WI38 (cell line): Measurements from ENCODE around the gene FER.

Source experiments
- H3K4me3 ChIP-seq: 2 replicates; pipeline ENCODE4 v1.5.1; 2011; ENCODE audit warnings: low read depth, mild to moderate bottlenecking, control low read depth, low read length
- CTCF ChIP-seq: IDR thresholded peaks from 2 replicates; pipeline ENCODE4 v1.5.1; 2012; ENCODE audit warnings: low read depth, mild to moderate bottlenecking, control low read depth, low read length

FER gene

GRCh38 chr5:109191153-109191558 is 443.5 kb downstream of the FER start:
- no peak overlapping the region for H3K4me3 ChIP-seq
- TF ChIP-seq CTCF = no peak

GRCh38 chr5:109192027-109192426 is 444.3 kb downstream of the FER start:
- no peak for TF ChIP-seq CTCF

GRCh38 chr5:109192555-109193281 is 445.0 kb downstream of the FER start:
- no peak overlapping the region for H3K4me3 ChIP-seq
- TF ChIP-seq CTCF = no peak

More at GRCh38 chr5:109192027-109192426, 444.3 kb downstream of the FER start:
- no peak overlapping the region for H3K4me3 ChIP-seq

GRCh38 chr5:109195667-109196066 is 448.0 kb downstream of the FER start:
- no peak overlapping the region for H3K4me3 ChIP-seq
- no peak for TF ChIP-seq CTCF

GRCh38 chr5:109196087-109196822 is 448.6 kb downstream of the FER start:
- no peak overlapping the region for H3K4me3 ChIP-seq
- TF ChIP-seq CTCF = no peak

- no peak overlapping the region for H3K4me3 ChIP-seq
- no peak for TF ChIP-seq CTCF
These were observed 449.1 kb downstream of the FER start for GRCh38 chr5:109196823-109197160.

- no peak overlapping the region for H3K4me3 ChIP-seq
- no peak for TF ChIP-seq CTCF
These were observed 451.6 kb downstream of the FER start for GRCh38 chr5:109199289-109199688.
